ENCODE results near the gene B3GALT6. TPM values are rescaled to one million over a fixed set of nuclear protein-coding genes. Genes with fewer than 3 reads are reported as not detected.

Gene B3GALT6
- 8.6 and 17.7 TPM in 2 replicates for total RNA-seq (2014; rRNA removed; shearing (Covaris generic); ENCODE audit: low replicate concordance)

GRCh38 chr1:1232208-1232795 is at the start of gene B3GALT6:
B3GALT6 (plus strand) TSS chr1:1232237; CDS start chr1:1232279, 42 bp downstream.
- H3K9me3 ChIP-seq (ENCODE audit: low read length), result no peaks in the 10 kb centered on the region
- H3K9me2 ChIP-seq (replicated peaks; ENCODE audit: insufficient read depth, low read length), result no peaks in the 10 kb centered on the region
- H3K9ac ChIP-seq (ENCODE audit: low read length), result peak within 1 kb of the TSS; percentile 83
- peak within 1 kb of the TSS; percentile 50 for H3K27ac ChIP-seq (ENCODE audit: low read length)
- H3K4me2 ChIP-seq (ENCODE audit: low read depth, low read length, poor library complexity, severe bottlenecking), result peak within 1 kb of the TSS; percentile 92
- no peaks in the 10 kb centered on the region for H3K27me3 ChIP-seq (ENCODE audit: low read length)
- peak within 1 kb of the TSS; percentile 84 for H3K4me3 ChIP-seq (ENCODE audit: low read length)
- H3K79me2 ChIP-seq (ENCODE audit: low read length), result peaks cover 48% of the 10 kb centered on the region
- H3K4me1 ChIP-seq (ENCODE audit: low read length), result peaks cover 21% of the 10 kb centered on the region
- H2AFZ ChIP-seq (ENCODE audit: low read length), result peak within 1 kb of the TSS; percentile 3; the same call in 1 of the 2 replicates
- peaks cover 21% of the 10 kb centered on the region; the same call in 1 of the 2 replicates for H4K20me1 ChIP-seq (ENCODE audit: insufficient read depth, low read depth, low read length)
- DNase-seq, result no peak
- H3K36me3 ChIP-seq (ENCODE audit: insufficient read depth, low read length), result peaks cover 6% of the 10 kb centered on the region; the same call in 1 of the 2 replicates

GRCh38 chr1:1182491-1183220 is 49.4 kb upstream of the B3GALT6 start:
- Histone ChIP-seq H3K9me3 (ENCODE audit: low read length) (no peaks in the 10 kb centered on the region), H3K4me3 (ENCODE audit: low read length) (no peak overlapping the region), H3K27ac (ENCODE audit: low read length) (no peak overlapping the region), H3K36me3 (ENCODE audit: insufficient read depth, low read length) (no peaks in the 10 kb centered on the region), H4K20me1 (ENCODE audit: insufficient read depth, low read depth, low read length) (0 out of 2 replicates have a peak, but pooled peaks cover 6% of the 10 kb centered on the region), H3K4me1 (ENCODE audit: low read length) (peaks cover 6% of the 10 kb centered on the region), H3K9ac (ENCODE audit: low read length) (no peak overlapping the region), H3K9me2 (replicated peaks; ENCODE audit: insufficient read depth, low read length) (no peaks in the 10 kb centered on the region), H3K4me2 (ENCODE audit: low read depth, low read length, poor library complexity, severe bottlenecking) (no peak overlapping the region), H3K79me2 (ENCODE audit: low read length) (no peaks in the 10 kb centered on the region), H3K27me3 (ENCODE audit: low read length) (no peaks in the 10 kb centered on the region), H2AFZ (ENCODE audit: low read length) (no peak overlapping the region)
- no peak for DNase-seq

GRCh38 chr1:1183221-1183747 is 48.8 kb upstream of the B3GALT6 start:
- no peak overlapping the region for H3K27ac ChIP-seq (ENCODE audit: low read length)
- no peak for DNase-seq
- H3K27me3 ChIP-seq (ENCODE audit: low read length), result no peaks in the 10 kb centered on the region
- peaks cover 6% of the 10 kb centered on the region for H3K4me1 ChIP-seq (ENCODE audit: low read length)
- no peaks in the 10 kb centered on the region for H3K79me2 ChIP-seq (ENCODE audit: low read length)
- 0 out of 2 replicates have a peak, but pooled peaks cover 6% of the 10 kb centered on the region for H4K20me1 ChIP-seq (ENCODE audit: insufficient read depth, low read depth, low read length)
- H3K9ac ChIP-seq (ENCODE audit: low read length), result no peak overlapping the region
- H3K4me3 ChIP-seq (ENCODE audit: low read length), result no peak overlapping the region
- no peaks in the 10 kb centered on the region for H3K36me3 ChIP-seq (ENCODE audit: insufficient read depth, low read length)
- H3K9me2 ChIP-seq (replicated peaks; ENCODE audit: insufficient read depth, low read length), result no peaks in the 10 kb centered on the region
- H2AFZ ChIP-seq (ENCODE audit: low read length), result no peak overlapping the region
- H3K9me3 ChIP-seq (ENCODE audit: low read length), result no peaks in the 10 kb centered on the region
- no peak overlapping the region for H3K4me2 ChIP-seq (ENCODE audit: low read depth, low read length, poor library complexity, severe bottlenecking)

GRCh38 chr1:1183833-1184775 is 47.9 kb upstream of the B3GALT6 start:
- H3K4me2 ChIP-seq (ENCODE audit: low read depth, low read length, poor library complexity, severe bottlenecking), result no peak overlapping the region
- no peak overlapping the region for H2AFZ ChIP-seq (ENCODE audit: low read length)
- H3K4me3 ChIP-seq (ENCODE audit: low read length), result no peak overlapping the region
- no peaks in the 10 kb centered on the region for H3K36me3 ChIP-seq (ENCODE audit: insufficient read depth, low read length)
- H3K79me2 ChIP-seq (ENCODE audit: low read length), result no peaks in the 10 kb centered on the region
- H4K20me1 ChIP-seq (ENCODE audit: insufficient read depth, low read depth, low read length), result 0 out of 2 replicates have a peak, but pooled peaks cover 6% of the 10 kb centered on the region
- H3K27me3 ChIP-seq (ENCODE audit: low read length), result no peaks in the 10 kb centered on the region
- H3K9ac ChIP-seq (ENCODE audit: low read length), result no peak overlapping the region
- DNase-seq, result no peak
- peaks cover 6% of the 10 kb centered on the region for H3K4me1 ChIP-seq (ENCODE audit: low read length)
- no peaks in the 10 kb centered on the region for H3K9me3 ChIP-seq (ENCODE audit: low read length)
- no peaks in the 10 kb centered on the region for H3K9me2 ChIP-seq (replicated peaks; ENCODE audit: insufficient read depth, low read length)
- no peak overlapping the region for H3K27ac ChIP-seq (ENCODE audit: low read length)

GRCh38 chr1:1185101-1185765 is 46.8 kb upstream of the B3GALT6 start:
- no peaks in the 10 kb centered on the region for H4K20me1 ChIP-seq (ENCODE audit: insufficient read depth, low read depth, low read length)
- no peak overlapping the region for H3K4me2 ChIP-seq (ENCODE audit: low read depth, low read length, poor library complexity, severe bottlenecking)
- H3K36me3 ChIP-seq (ENCODE audit: insufficient read depth, low read length), result no peaks in the 10 kb centered on the region
- H3K9ac ChIP-seq (ENCODE audit: low read length), result no peak overlapping the region
- H3K9me3 ChIP-seq (ENCODE audit: low read length), result no peaks in the 10 kb centered on the region
- H3K4me3 ChIP-seq (ENCODE audit: low read length), result no peak overlapping the region
- no peaks in the 10 kb centered on the region for H3K9me2 ChIP-seq (replicated peaks; ENCODE audit: insufficient read depth, low read length)
- no peak for DNase-seq
- H3K79me2 ChIP-seq (ENCODE audit: low read length), result no peaks in the 10 kb centered on the region
- no peak overlapping the region for H2AFZ ChIP-seq (ENCODE audit: low read length)
- H3K27ac ChIP-seq (ENCODE audit: low read length), result no peak overlapping the region
- H3K4me1 ChIP-seq (ENCODE audit: low read length), result no peaks in the 10 kb centered on the region
- H3K27me3 ChIP-seq (ENCODE audit: low read length), result no peaks in the 10 kb centered on the region

GRCh38 chr1:1187938-1188337 is 44.1 kb upstream of the B3GALT6 start:
- H3K36me3 ChIP-seq (ENCODE audit: insufficient read depth, low read length), result no peaks in the 10 kb centered on the region
- no peaks in the 10 kb centered on the region for H4K20me1 ChIP-seq (ENCODE audit: insufficient read depth, low read depth, low read length)
- no peak overlapping the region for H3K4me2 ChIP-seq (ENCODE audit: low read depth, low read length, poor library complexity, severe bottlenecking)
- H3K27me3 ChIP-seq (ENCODE audit: low read length), result no peaks in the 10 kb centered on the region
- no peaks in the 10 kb centered on the region for H3K79me2 ChIP-seq (ENCODE audit: low read length)
- H3K9ac ChIP-seq (ENCODE audit: low read length), result no peak overlapping the region
- no peaks in the 10 kb centered on the region for H3K9me3 ChIP-seq (ENCODE audit: low read length)
- DNase-seq, result no peak
- H3K4me3 ChIP-seq (ENCODE audit: low read length), result no peak overlapping the region
- H3K9me2 ChIP-seq (replicated peaks; ENCODE audit: insufficient read depth, low read length), result no peaks in the 10 kb centered on the region
- no peaks in the 10 kb centered on the region for H3K4me1 ChIP-seq (ENCODE audit: low read length)
- H2AFZ ChIP-seq (ENCODE audit: low read length), result no peak overlapping the region
- no peak overlapping the region for H3K27ac ChIP-seq (ENCODE audit: low read length)

GRCh38 chr1:1189111-1189510 is 42.9 kb upstream of the B3GALT6 start:
- Histone ChIP-seq H2AFZ (ENCODE audit: low read length) (no peak overlapping the region), H3K4me3 (ENCODE audit: low read length) (no peak overlapping the region), H3K4me2 (ENCODE audit: low read depth, low read length, poor library complexity, severe bottlenecking) (no peak overlapping the region), H4K20me1 (ENCODE audit: insufficient read depth, low read depth, low read length) (no peaks in the 10 kb centered on the region), H3K79me2 (ENCODE audit: low read length) (no peaks in the 10 kb centered on the region), H3K36me3 (ENCODE audit: insufficient read depth, low read length) (no peaks in the 10 kb centered on the region), H3K9me3 (ENCODE audit: low read length) (no peaks in the 10 kb centered on the region), H3K27ac (ENCODE audit: low read length) (no peak overlapping the region), H3K4me1 (ENCODE audit: low read length) (no peaks in the 10 kb centered on the region), H3K9ac (ENCODE audit: low read length) (no peak overlapping the region), H3K27me3 (ENCODE audit: low read length) (no peaks in the 10 kb centered on the region), H3K9me2 (replicated peaks; ENCODE audit: insufficient read depth, low read length) (no peaks in the 10 kb centered on the region)
- no peak for DNase-seq
